22Rv1 (cell line): ENCODE data around the gene GAREM1.

Experiments
- ZFX ChIP-seq: fragments of 450-650 bp; IDR thresholded peaks from 2 replicates; pipeline ENCODE4 v1.6.1; 2017; ENCODE audit warnings: antibody characterized with exemption, borderline replicate concordance
- TF ChIP-seq, protein P1 (sequence below): fragments of 450-650 bp; IDR thresholded peaks from 2 replicates; pipeline ENCODE4 v1.5.1; 2017; ENCODE audit warnings: mild to moderate bottlenecking

DNA sequence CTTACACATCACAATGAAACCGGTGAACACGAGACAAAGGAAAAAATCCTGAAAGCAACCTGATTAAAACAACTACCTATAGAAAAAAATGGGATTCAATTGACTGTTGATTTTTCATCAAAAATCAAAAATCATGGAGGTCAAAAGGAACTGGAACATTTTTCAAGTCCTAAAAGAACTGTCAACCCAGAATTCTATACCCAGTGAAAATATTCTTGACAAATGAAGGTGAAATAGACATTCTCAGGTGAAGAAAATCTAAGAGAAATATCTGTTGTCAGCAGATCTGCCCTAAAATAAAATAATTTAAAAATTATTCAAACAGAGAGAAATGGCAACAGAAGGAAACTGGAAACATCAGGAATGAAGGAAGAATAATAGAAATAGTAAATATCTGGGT lies 38.9 kb downstream of the GAREM1 start:
- TF ChIP-seq, protein P1, sequence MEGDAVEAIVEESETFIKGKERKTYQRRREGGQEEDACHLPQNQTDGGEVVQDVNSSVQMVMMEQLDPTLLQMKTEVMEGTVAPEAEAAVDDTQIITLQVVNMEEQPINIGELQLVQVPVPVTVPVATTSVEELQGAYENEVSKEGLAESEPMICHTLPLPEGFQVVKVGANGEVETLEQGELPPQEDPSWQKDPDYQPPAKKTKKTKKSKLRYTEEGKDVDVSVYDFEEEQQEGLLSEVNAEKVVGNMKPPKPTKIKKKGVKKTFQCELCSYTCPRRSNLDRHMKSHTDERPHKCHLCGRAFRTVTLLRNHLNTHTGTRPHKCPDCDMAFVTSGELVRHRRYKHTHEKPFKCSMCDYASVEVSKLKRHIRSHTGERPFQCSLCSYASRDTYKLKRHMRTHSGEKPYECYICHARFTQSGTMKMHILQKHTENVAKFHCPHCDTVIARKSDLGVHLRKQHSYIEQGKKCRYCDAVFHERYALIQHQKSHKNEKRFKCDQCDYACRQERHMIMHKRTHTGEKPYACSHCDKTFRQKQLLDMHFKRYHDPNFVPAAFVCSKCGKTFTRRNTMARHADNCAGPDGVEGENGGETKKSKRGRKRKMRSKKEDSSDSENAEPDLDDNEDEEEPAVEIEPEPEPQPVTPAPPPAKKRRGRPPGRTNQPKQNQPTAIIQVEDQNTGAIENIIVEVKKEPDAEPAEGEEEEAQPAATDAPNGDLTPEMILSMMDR, result no peak
- no peak for TF ChIP-seq ZFX
